Keratinocyte (primary cell): ENCODE results near the gene ATG4D.

Experiments
- CTCF ChIP-seq, 3 experiments: IDR thresholded peaks in 1 of 3; conservative IDR thresholded peaks in 1 of 3; optimal IDR thresholded peaks in 1 of 3; 2 replicates in 2 of 3; 3 replicates in 1 of 3; pipeline versions ENCODE3 to v1.5.1; 2011; ENCODE audit warnings: low read length in 3 of 3, mild to moderate bottlenecking in 3 of 3, moderate library complexity in 2 of 3, control low read depth in 1 of 3, inconsistent platforms in 1 of 3; ENCODE audit not compliant: insufficient read depth in 2 of 3; ENCODE audit errors: extremely low read depth in 1 of 3
- EZH2 ChIP-seq: IDR thresholded peaks from one replicate; pipeline ENCODE4 v1.6.1; 2012; ENCODE audit warnings: inconsistent platforms, mild to moderate bottlenecking, low read length, moderate library complexity

GRCh38 chr19:10510301-10510802, 33.4 kb upstream of the ATG4D start:
- TF ChIP-seq CTCF (optimal IDR thresholded peaks at IDR 0.05 in 1 of 3, IDR thresholded peaks at IDR 0.05 in 1 of 3, conservative IDR thresholded peaks at IDR 0.05 in 1 of 3; ENCODE audit: extremely low read depth in 1 of 3, insufficient read depth in 2 of 3, low read length in 3 of 3) (peak; percentile 54 to 63 (median 62)), EZH2 (no peak)
